Measurements from ENCODE around the gene ATG4C.
"Not testable (repeated sequence)": the region's sequence is repeated elsewhere in the genome, so short reads cannot be mapped to it uniquely, and the experiment has no call there.

ATG4C gene

GRCh38 chr1:62800825-62801306, 16.9 kb downstream of the ATG4C start:
- no peak for ATAC-seq (ENCODE audit: low read depth)
- no peak for DNase-seq (ENCODE audit: low spot score)
- no peaks in the 10 kb centered on the region for H3K4me1 ChIP-seq (ENCODE audit: insufficient read depth, poor library complexity, severe bottlenecking)
- no peaks in the 10 kb centered on the region for H3K27me3 ChIP-seq (ENCODE audit: insufficient read depth, poor library complexity, severe bottlenecking)
- no peak overlapping the region for H3K27ac ChIP-seq (ENCODE audit: poor library complexity, severe bottlenecking)
- H3K4me3 ChIP-seq (ENCODE audit: severe bottlenecking) = no peak overlapping the region
- H3K36me3 ChIP-seq (ENCODE audit: low read depth) = 0 out of 2 replicates have a peak, but pooled peaks cover 7% of the 10 kb centered on the region
- H3K9me3 ChIP-seq (ENCODE audit: severe bottlenecking) = no peaks in the 10 kb centered on the region
- no peak for TF ChIP-seq CTCF (IDR thresholded peaks at IDR 0.05; ENCODE audit: poor library complexity, severe bottlenecking)

- Histone ChIP-seq H3K9me3 (ENCODE audit: severe bottlenecking) (no peaks in the 10 kb centered on the region), H3K27ac (ENCODE audit: poor library complexity, severe bottlenecking) (no peak overlapping the region), H3K27me3 (ENCODE audit: insufficient read depth, poor library complexity, severe bottlenecking) (no peaks in the 10 kb centered on the region), H3K4me1 (ENCODE audit: insufficient read depth, poor library complexity, severe bottlenecking) (no peaks in the 10 kb centered on the region), H3K4me3 (ENCODE audit: severe bottlenecking) (no peak overlapping the region), H3K36me3 (ENCODE audit: low read depth) (peaks cover 23% of the 10 kb centered on the region)
- DNase-seq (ENCODE audit: low spot score) (no peak), ATAC-seq (ENCODE audit: low read depth) (no peak)
- no peak for TF ChIP-seq CTCF (IDR thresholded peaks at IDR 0.05; ENCODE audit: poor library complexity, severe bottlenecking)
These were observed 25.9 kb downstream of the ATG4C start for GRCh38 chr1:62809788-62810187.

GRCh38 chr1:62810420-62811274, 26.7 kb downstream of the ATG4C start:
- no peak for ATAC-seq (ENCODE audit: low read depth)
- no peak overlapping the region for H3K27ac ChIP-seq (ENCODE audit: poor library complexity, severe bottlenecking)

GRCh38 chr1:62823556-62823955, 39.6 kb downstream of the ATG4C start:
- Histone ChIP-seq H3K36me3 (ENCODE audit: low read depth) (no peaks in the 10 kb centered on the region), H3K4me1 (ENCODE audit: insufficient read depth, poor library complexity, severe bottlenecking) (no peaks in the 10 kb centered on the region), H3K27ac (ENCODE audit: poor library complexity, severe bottlenecking) (no peak overlapping the region), H3K4me3 (ENCODE audit: severe bottlenecking) (no peak overlapping the region), H3K27me3 (ENCODE audit: insufficient read depth, poor library complexity, severe bottlenecking) (no peaks in the 10 kb centered on the region), H3K9me3 (ENCODE audit: severe bottlenecking) (no peaks in the 10 kb centered on the region)
- no peak for TF ChIP-seq CTCF (IDR thresholded peaks at IDR 0.05; ENCODE audit: poor library complexity, severe bottlenecking)
- no peak for ATAC-seq (ENCODE audit: low read depth)
- DNase-seq (ENCODE audit: low spot score) = no peak

More at GRCh38 chr1:62810420-62811274, 26.7 kb downstream of the ATG4C start:
- H3K9me3 ChIP-seq (ENCODE audit: severe bottlenecking) = no peaks in the 10 kb centered on the region
- no peaks in the 10 kb centered on the region for H3K27me3 ChIP-seq (ENCODE audit: insufficient read depth, poor library complexity, severe bottlenecking)
- TF ChIP-seq CTCF (IDR thresholded peaks at IDR 0.05; ENCODE audit: poor library complexity, severe bottlenecking) = no peak
- no peak for DNase-seq (ENCODE audit: low spot score)
- no peak overlapping the region for H3K4me3 ChIP-seq (ENCODE audit: severe bottlenecking)
- H3K4me1 ChIP-seq (ENCODE audit: insufficient read depth, poor library complexity, severe bottlenecking) = no peaks in the 10 kb centered on the region
- peaks cover 21% of the 10 kb centered on the region for H3K36me3 ChIP-seq (ENCODE audit: low read depth)

- no peaks in the 10 kb centered on the region for H3K9me3 ChIP-seq (ENCODE audit: severe bottlenecking)
- no peaks in the 10 kb centered on the region for H3K4me1 ChIP-seq (ENCODE audit: insufficient read depth, poor library complexity, severe bottlenecking)
- TF ChIP-seq CTCF (IDR thresholded peaks at IDR 0.05; ENCODE audit: poor library complexity, severe bottlenecking) = no peak
- ATAC-seq (ENCODE audit: low read depth) (no peak), DNase-seq (ENCODE audit: low spot score) (no peak)
- H3K27ac ChIP-seq (ENCODE audit: poor library complexity, severe bottlenecking) = no peak overlapping the region
- H3K4me3 ChIP-seq (ENCODE audit: severe bottlenecking) = no peak overlapping the region
- no peaks in the 10 kb centered on the region for H3K27me3 ChIP-seq (ENCODE audit: insufficient read depth, poor library complexity, severe bottlenecking)
- H3K36me3 ChIP-seq (ENCODE audit: low read depth) = no peaks in the 10 kb centered on the region
These were observed 43.0 kb downstream of the ATG4C start for GRCh38 chr1:62826901-62827300.

GRCh38 chr1:62827786-62828185, 43.9 kb downstream of the ATG4C start:
- not testable (repeated sequence) for H3K27ac ChIP-seq (ENCODE audit: poor library complexity, severe bottlenecking); ATAC-seq (ENCODE audit: low read depth); H3K4me3 ChIP-seq (ENCODE audit: severe bottlenecking); H3K9me3 ChIP-seq (ENCODE audit: severe bottlenecking); H3K36me3 ChIP-seq (ENCODE audit: low read depth); H3K4me1 ChIP-seq (ENCODE audit: insufficient read depth, poor library complexity, severe bottlenecking); DNase-seq (ENCODE audit: low spot score); H3K27me3 ChIP-seq (ENCODE audit: insufficient read depth, poor library complexity, severe bottlenecking)

Measured in RWPE2 (cell line).